GM18505 (cell line): ENCODE results near the gene ADO.

Experiments
- ATAC-seq: cut with Tn5 transposase; IDR thresholded peaks from one replicate; pipeline ENCODE4 v1.9.1; 2021; ENCODE audit not compliant: unreplicated experiment
- POLR2A ChIP-seq: IDR thresholded peaks from 4 replicates; pipeline ENCODE4 v1.6.1; 2011; ENCODE audit warnings: borderline replicate concordance; ENCODE audit not compliant: insufficient read depth, insufficient read length; ENCODE audit errors: extremely low read depth

ADO gene

DNA sequence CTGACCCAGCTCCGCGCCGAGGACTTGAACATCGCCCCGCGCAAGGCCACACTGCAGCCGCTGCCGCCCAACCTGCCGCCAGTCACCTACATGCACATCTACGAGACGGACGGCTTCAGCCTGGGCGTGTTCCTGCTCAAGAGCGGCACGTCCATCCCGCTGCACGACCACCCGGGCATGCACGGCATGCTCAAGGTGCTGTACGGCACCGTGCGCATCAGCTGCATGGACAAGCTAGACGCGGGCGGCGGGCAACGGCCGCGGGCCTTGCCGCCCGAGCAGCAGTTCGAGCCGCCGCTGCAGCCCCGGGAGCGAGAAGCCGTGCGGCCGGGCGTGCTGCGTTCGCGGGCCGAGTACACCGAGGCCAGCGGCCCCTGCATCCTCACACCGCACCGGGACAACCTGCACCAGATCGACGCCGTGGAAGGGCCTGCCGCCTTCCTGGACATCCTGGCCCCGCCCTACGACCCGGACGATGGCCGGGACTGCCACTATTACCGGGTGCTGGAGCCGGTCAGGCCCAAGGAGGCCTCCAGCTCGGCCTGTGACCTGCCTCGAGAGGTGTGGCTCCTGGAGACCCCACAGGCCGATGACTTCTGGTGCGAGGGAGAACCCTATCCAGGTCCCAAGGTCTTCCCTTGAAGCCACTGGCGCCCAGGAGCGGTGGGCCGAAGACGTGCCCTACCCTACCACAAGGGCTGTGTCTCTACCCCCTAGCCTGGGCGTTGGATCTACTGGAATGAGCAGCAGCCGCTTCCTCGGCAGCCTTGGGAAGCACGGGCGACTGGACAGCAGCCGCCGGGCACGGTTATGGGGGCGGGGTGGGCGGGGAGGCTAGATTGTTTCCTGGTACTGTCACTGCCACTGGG lies 945 bp downstream of the ADO start:
- TF ChIP-seq POLR2A = no peak

DNA sequence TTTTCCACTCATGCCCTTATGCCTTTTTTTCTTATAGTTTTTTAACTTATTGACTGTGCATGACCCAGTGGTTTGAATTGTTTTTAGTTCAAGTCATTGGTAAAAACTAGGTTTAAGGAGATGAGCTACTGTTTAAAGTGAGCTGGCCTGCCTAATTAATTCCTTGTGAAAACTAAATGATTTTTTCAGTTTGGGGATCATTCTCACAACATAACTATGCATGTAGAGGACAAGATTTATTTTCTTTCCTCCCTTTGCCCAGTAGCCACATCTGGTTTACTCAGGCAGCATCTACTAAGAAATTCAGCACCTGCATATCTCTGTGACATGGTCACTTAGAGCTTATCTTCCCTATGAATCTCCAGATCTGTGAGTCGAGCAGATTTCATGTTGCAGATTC lies 1.7 kb downstream of the ADO start:
- no peak for ATAC-seq
- no peak for TF ChIP-seq POLR2A

More for the DNA sequence above, 945 bp downstream of the ADO start:
- peak; percentile 8 for ATAC-seq

- no peak for TF ChIP-seq POLR2A
- no peak for ATAC-seq
Measured at GRCh38 chr10:62810156-62810902, 5.8 kb downstream of the ADO start.

GRCh38 chr10:62811159-62811875 lies 6.8 kb downstream of the ADO start:
- peak; percentile 55 for TF ChIP-seq POLR2A
- ATAC-seq = peak; percentile 32

DNA sequence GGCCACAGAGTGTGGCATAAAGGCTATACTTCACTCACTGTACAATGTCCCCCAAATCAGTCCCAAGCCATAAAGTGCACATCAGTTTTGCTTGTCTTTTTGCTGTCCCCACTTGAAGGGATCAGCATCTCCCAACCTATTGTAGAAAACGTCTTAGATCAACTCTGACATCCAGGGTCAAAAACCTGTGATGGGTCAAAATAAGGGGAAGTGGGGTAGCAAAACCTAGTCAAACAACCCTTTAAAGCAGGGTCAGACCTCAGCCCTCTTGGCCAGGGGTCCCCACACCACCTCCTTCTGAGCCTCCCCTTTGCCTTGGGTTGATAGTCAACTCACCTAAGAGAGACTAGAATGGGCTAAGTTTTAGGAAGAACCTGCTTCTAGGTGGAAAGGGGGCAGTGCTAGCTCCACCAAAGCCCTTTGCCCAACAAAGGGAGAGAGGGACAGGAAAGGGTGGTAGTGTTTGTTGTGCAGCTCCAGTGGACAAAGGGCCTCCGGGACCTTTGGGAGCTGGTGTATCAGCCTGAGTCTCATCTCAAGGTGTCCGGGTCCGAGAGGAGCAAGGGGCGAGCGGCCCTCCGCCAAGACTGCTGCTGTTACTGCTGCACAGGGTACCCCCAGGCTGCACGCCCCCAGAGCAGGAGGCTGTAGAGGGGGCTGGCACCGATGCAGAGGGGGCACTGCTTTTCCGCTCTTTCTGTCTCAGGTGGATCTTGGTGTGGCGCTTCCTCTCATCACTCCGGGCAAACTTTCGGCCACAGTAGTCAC lies 8.3 kb downstream of the ADO start:
- no peak for ATAC-seq
- TF ChIP-seq POLR2A = peak; percentile 35

- no peak for TF ChIP-seq POLR2A
- no peak for ATAC-seq
Measured at GRCh38 chr10:62813453-62813852, 8.9 kb downstream of the ADO start.

- TF ChIP-seq POLR2A = peak; percentile 23
- no peak for ATAC-seq
Measured at GRCh38 chr10:62813981-62814380, 9.5 kb downstream of the ADO start.

- no peak for ATAC-seq
- no peak for TF ChIP-seq POLR2A
Measured at GRCh38 chr10:62814756-62815380, 10.3 kb downstream of the ADO start.

GRCh38 chr10:62815381-62816075 lies 11.0 kb downstream of the ADO start:
- TF ChIP-seq POLR2A = no peak
- ATAC-seq = no peak

GRCh38 chr10:62816076-62816330 lies 11.5 kb downstream of the ADO start:
- TF ChIP-seq POLR2A = peak; percentile 75
- no peak for ATAC-seq

DNA sequence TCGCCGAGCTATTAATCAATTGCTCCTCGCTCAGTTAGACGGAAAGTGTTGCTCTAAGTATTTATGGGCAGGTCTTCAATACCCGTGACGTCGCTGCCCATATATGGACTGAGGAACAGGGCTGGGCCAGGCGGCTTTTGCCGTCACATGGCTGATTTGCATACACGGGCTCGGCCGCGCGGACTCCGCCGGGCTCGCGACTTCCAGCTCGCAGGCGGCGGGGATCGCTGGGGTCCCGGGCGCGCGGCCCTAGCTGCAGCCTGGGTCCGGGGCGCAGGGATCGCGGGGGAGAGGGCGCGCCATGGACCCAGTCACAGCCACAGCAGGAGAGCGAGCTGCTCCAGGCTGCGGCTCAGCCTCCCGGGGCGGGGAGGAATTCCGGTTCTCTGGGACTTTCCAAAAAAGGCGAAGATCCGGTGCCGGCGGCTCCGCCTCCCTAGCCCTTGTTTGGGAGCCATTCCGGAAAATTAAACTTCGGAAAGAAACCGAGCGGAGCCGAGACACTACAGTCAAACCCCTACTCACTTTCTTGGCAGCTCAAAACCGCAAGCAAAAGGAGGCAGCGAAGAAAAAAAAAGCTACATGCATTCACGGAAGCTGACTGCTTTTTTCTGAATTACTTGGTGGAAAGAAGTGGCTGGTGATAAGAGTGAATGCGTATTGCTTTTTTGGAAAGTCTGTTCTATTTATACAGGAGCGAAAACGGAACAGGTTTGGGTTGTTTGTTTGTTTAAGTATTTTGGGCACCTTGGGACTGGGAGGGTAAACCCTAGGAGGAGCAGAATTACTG lies 12.0 kb downstream of the ADO start, which contains the start of gene EGR2:
Gene EGR2, minus strand, starts transcription at position 36 of the 790 bp plus-strand sequence. CDS start 337 bp downstream, outside the sequence.
- ATAC-seq = peak; percentile 73
- TF ChIP-seq POLR2A = no peak
